Testis (tissue), 3 donors: ENCODE results near the gene HYAL3. TPM values are rescaled to one million over a fixed set of nuclear protein-coding genes. Genes with fewer than 3 reads are reported as not detected.

Experiments used
- DNase-seq: peaks from one replicate; pipeline ENCODE4 v3.0.0-alpha.2; 2019
- H3K27ac ChIP-seq, 2 donors: fragments of 200-600 bp; sonication (generic); one replicate each; pipeline ENCODE4 v1.5.1; 2019
- H3K27me3 ChIP-seq: fragments of 200-600 bp; sonication (generic); one replicate; pipeline ENCODE4 v1.5.1; 2019
- H3K36me3 ChIP-seq: fragments of 200-600 bp; sonication (generic); one replicate; pipeline ENCODE4 v1.5.1; 2017; ENCODE audit warnings: low read depth; ENCODE audit errors: missing control alignments
- H3K4me1 ChIP-seq: fragments of 200-600 bp; sonication (generic); one replicate; pipeline ENCODE4 v1.5.1; 2019
- H3K4me3 ChIP-seq, 2 donors: fragments of 200-600 bp; sonication (generic); one replicate each; pipeline ENCODE4 v1.5.1; 2017 to 2019
- H3K9me3 ChIP-seq: fragments of 200-600 bp; sonication (generic); one replicate; pipeline ENCODE4 v1.5.1; 2017
- CTCF ChIP-seq, 3 experiments: fragments of 450-650 bp in 2 of 3; fragments of 200-600 bp in 1 of 3; sonication (generic) in 1 of 3; IDR thresholded peaks; one replicate each; pipeline ENCODE4 v1.5.1; 2016 to 2019; ENCODE audit warnings: antibody characterized with exemption in 3 of 3, mild to moderate bottlenecking in 2 of 3, moderate library complexity in 1 of 3
- POLR2A ChIP-seq: fragments of 450-650 bp; IDR thresholded peaks from one replicate; pipeline ENCODE4 v1.6.1; 2017; ENCODE audit warnings: antibody characterized with exemption, mild to moderate bottlenecking, moderate library complexity
- WGBS, 2 donors: methylation state at CpG; one replicate each; pipeline ENCODE4 v1.1.5; 2018; 5-methylcytosine and 5-hydroxymethylcytosine counted together
- intact Hi-C: fragments of 100-400 bp; cut with DNase I; formaldehyde crosslinking; loops from one replicate; pipeline ENCODE4 v1.15.1; 2023; ENCODE audit warnings: low total_unique reads
- polyA plus RNA-seq: library from polyadenylated mRNA; stranded (reverse); fragments of 350-450 nt; fragmentation: Illumina TruSeq; extraction: RNeasy Lipid Tissue Mini Kit (QIAGEN cat#74804); gene quantifications from one replicate; pipeline ENCODE4 v1.2.3, GENCODE V29; 2014; ENCODE audit warnings: low read depth, low replicate concordance; ENCODE audit not compliant: insufficient read depth
- total RNA-seq, 2 donors: library from RNA; depleted of rRNA; stranded (reverse); fragments of >200 nt; gene quantifications; one replicate each; pipeline ENCODE4 v1.2.3, GENCODE V29; 2016

The HYAL3 gene
- total and polyA plus RNA-seq, 3 donors from 2014 or later = 13.8 to 27.9 (median 25.2) TPM

- Histone ChIP-seq H3K9me3 (no peaks in the 10 kb centered on the region), H3K4me1 (peaks cover 61% of the 10 kb centered on the region), H3K27me3 (no peaks in the 10 kb centered on the region), H3K36me3 (no peaks in the 10 kb centered on the region), H3K27ac (no peak overlapping the region), H3K4me3 (no peak overlapping the region)
- no peak for TF ChIP-seq CTCF (IDR thresholded peaks at IDR 0.05)
- no peak for TF ChIP-seq POLR2A
- 51 to 65% methylated on average over 3 of the region's 3 CpGs for WGBS, 2 donors
- intact Hi-C loops = no loop called here
- DNase-seq = no peak
Observed at GRCh38 chr3:50268276-50268675, 30.9 kb downstream of the HYAL3 start.

GRCh38 chr3:50267280-50267913 is 31.8 kb downstream of the HYAL3 start:
- intact Hi-C loops = no loop called here
- peak; percentile 53 for DNase-seq
- TF ChIP-seq CTCF (IDR thresholded peaks at IDR 0.05) (no peak), POLR2A (no peak)
- Histone ChIP-seq H3K27me3 (no peaks in the 10 kb centered on the region), H3K9me3 (no peaks in the 10 kb centered on the region), H3K4me3 (peak overlapping the region; percentile 23 to 26), H3K27ac (peak overlapping the region; percentile 71 to 72), H3K36me3 (no peaks in the 10 kb centered on the region), H3K4me1 (peaks cover 57% of the 10 kb centered on the region)
- WGBS, 2 donors = 34 to 58% methylated on average over 11 to 22 of the region's 22 CpGs

- no peaks in the 10 kb centered on the region for H3K9me3 ChIP-seq
- no peaks in the 10 kb centered on the region for H3K36me3 ChIP-seq
- no peak for DNase-seq
- TF ChIP-seq POLR2A (no peak), CTCF (IDR thresholded peaks at IDR 0.05) (no peak)
- H3K4me3 ChIP-seq = peak overlapping the region; percentile 23 to 26
- 67 to 76% methylated on average over 4 to 7 of the region's 7 CpGs for WGBS, 2 donors
- intact Hi-C loops = no loop called here
- H3K27me3 ChIP-seq = no peaks in the 10 kb centered on the region
- peak overlapping the region; percentile 71 to 72 for H3K27ac ChIP-seq
- H3K4me1 ChIP-seq = peaks cover 57% of the 10 kb centered on the region
Observed at GRCh38 chr3:50266836-50267235, 32.4 kb downstream of the HYAL3 start.

GRCh38 chr3:50266017-50266416 is 33.2 kb downstream of the HYAL3 start:
- no peak for DNase-seq
- no peaks in the 10 kb centered on the region for H3K9me3 ChIP-seq
- TF ChIP-seq POLR2A = no peak
- TF ChIP-seq CTCF (IDR thresholded peaks at IDR 0.05) = no peak
- no peaks in the 10 kb centered on the region for H3K36me3 ChIP-seq
- 76 to 82% methylated on average over 6 of the region's 6 CpGs for WGBS, 2 donors
- intact Hi-C loops = no loop called here
- no peaks in the 10 kb centered on the region for H3K27me3 ChIP-seq
- H3K4me3 ChIP-seq = no peak overlapping the region
- peaks cover 64% of the 10 kb centered on the region for H3K4me1 ChIP-seq
- peak overlapping the region; percentile 71 to 72 for H3K27ac ChIP-seq

GRCh38 chr3:50265571-50265970 is 33.6 kb downstream of the HYAL3 start:
- Histone ChIP-seq H3K9me3 (no peaks in the 10 kb centered on the region), H3K27me3 (no peaks in the 10 kb centered on the region), H3K4me3 (no peak overlapping the region), H3K4me1 (peaks cover 68% of the 10 kb centered on the region), H3K27ac (peak overlapping the region; percentile 71 to 72), H3K36me3 (no peaks in the 10 kb centered on the region)
- WGBS, 2 donors = 29 to 100% methylated on average over 1 of the region's 1 CpG
- DNase-seq = no peak
- TF ChIP-seq POLR2A (no peak), CTCF (IDR thresholded peaks at IDR 0.05) (no peak)
- intact Hi-C loops = no loop called here
